ENCODE measurements around the gene PCSK6. TPM values are rescaled to one million over a fixed set of nuclear protein-coding genes. Genes with fewer than 3 reads are reported as not detected.
"Not testable (repeated sequence)": the region's sequence is repeated elsewhere in the genome, so short reads cannot be mapped to it uniquely, and the experiment has no call there.

PCSK6 gene
- total RNA-seq, 4 donors from 2014 or later, result 10.6 to 98.2 (median 12.8) TPM

DNA sequence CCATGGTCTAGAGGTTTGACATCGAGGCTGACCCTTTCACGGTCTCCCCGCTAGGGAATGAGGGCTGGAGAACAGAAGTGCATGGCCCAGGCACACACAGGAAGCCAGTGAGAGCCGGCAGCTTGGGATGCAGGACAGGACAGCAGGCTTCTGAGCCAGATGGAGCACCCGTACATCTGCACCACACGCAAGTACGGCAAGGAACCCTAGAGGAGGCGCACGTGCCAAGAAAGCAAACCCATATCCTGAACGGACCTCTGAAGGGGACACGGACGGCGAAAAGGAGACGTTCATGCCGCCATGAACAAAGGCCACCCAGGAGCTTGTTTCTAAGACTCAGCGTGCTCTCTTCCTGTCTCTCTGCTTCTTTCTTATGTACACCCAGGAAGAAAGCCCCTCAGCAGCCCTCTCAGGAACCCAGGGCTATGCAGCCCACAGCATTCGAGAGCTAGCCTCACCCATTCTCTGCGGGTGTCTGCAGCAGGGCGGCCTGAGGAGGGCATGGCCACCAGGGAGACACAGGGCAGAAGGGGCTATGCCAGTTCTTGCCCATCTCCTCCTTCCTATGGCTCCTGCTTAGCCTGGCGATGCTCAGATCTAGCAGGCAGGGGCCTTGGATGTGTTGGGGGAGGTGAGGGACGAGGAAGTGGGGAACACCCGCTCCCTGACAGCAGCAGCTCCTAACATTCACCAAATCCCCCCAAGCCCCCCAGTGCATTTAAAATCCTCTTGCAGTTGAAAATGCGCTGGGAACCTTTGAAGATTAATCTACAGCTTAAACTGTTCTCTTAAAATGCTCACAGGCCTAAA, 81.3 kb downstream of the PCSK6 start:
- Histone ChIP-seq H3K4me1 (no peaks in the 10 kb centered on the region), H3K9me3 (no peaks in the 10 kb centered on the region), H3K27ac (no peak overlapping the region), H3K27me3 (no peaks in the 10 kb centered on the region), H3K4me3 (no peak overlapping the region), H3K36me3 (no peaks in the 10 kb centered on the region)
- TF ChIP-seq POLR2A (IDR thresholded peaks at IDR 0.05), result no peak
- TF ChIP-seq, protein P1, sequence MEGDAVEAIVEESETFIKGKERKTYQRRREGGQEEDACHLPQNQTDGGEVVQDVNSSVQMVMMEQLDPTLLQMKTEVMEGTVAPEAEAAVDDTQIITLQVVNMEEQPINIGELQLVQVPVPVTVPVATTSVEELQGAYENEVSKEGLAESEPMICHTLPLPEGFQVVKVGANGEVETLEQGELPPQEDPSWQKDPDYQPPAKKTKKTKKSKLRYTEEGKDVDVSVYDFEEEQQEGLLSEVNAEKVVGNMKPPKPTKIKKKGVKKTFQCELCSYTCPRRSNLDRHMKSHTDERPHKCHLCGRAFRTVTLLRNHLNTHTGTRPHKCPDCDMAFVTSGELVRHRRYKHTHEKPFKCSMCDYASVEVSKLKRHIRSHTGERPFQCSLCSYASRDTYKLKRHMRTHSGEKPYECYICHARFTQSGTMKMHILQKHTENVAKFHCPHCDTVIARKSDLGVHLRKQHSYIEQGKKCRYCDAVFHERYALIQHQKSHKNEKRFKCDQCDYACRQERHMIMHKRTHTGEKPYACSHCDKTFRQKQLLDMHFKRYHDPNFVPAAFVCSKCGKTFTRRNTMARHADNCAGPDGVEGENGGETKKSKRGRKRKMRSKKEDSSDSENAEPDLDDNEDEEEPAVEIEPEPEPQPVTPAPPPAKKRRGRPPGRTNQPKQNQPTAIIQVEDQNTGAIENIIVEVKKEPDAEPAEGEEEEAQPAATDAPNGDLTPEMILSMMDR (IDR thresholded peaks at IDR 0.05), result no peak
- no peak for DNase-seq

GRCh38 chr15:101407439-101407838, 82.1 kb downstream of the PCSK6 start:
- Histone ChIP-seq H3K27me3 (no peaks in the 10 kb centered on the region), H3K4me3 (no peak overlapping the region), H3K4me1 (no peaks in the 10 kb centered on the region), H3K9me3 (no peaks in the 10 kb centered on the region), H3K27ac (no peak overlapping the region), H3K36me3 (no peaks in the 10 kb centered on the region)
- TF ChIP-seq POLR2A (IDR thresholded peaks at IDR 0.05), result no peak
- TF ChIP-seq, protein P1 (IDR thresholded peaks at IDR 0.05), result no peak
- no peak for DNase-seq

GRCh38 chr15:101406526-101407195, 82.8 kb downstream of the PCSK6 start:
- Histone ChIP-seq H3K4me3 (no peak overlapping the region), H3K36me3 (no peaks in the 10 kb centered on the region), H3K27me3 (no peaks in the 10 kb centered on the region), H3K4me1 (no peaks in the 10 kb centered on the region), H3K27ac (no peak overlapping the region), H3K9me3 (no peaks in the 10 kb centered on the region)
- TF ChIP-seq POLR2A (IDR thresholded peaks at IDR 0.05), result no peak
- TF ChIP-seq, protein P1 (IDR thresholded peaks at IDR 0.05), result no peak
- no peak for DNase-seq

- no peak for TF ChIP-seq POLR2A (IDR thresholded peaks at IDR 0.05)
- TF ChIP-seq, protein P1 (IDR thresholded peaks at IDR 0.05), result no peak
- no peak for DNase-seq
- Histone ChIP-seq H3K4me3 (no peak overlapping the region), H3K27ac (no peak overlapping the region), H3K9me3 (no peaks in the 10 kb centered on the region), H3K36me3 (no peaks in the 10 kb centered on the region), H3K27me3 (no peaks in the 10 kb centered on the region), H3K4me1 (no peaks in the 10 kb centered on the region)
Observed at GRCh38 chr15:101406036-101406435, 83.5 kb downstream of the PCSK6 start.

DNA sequence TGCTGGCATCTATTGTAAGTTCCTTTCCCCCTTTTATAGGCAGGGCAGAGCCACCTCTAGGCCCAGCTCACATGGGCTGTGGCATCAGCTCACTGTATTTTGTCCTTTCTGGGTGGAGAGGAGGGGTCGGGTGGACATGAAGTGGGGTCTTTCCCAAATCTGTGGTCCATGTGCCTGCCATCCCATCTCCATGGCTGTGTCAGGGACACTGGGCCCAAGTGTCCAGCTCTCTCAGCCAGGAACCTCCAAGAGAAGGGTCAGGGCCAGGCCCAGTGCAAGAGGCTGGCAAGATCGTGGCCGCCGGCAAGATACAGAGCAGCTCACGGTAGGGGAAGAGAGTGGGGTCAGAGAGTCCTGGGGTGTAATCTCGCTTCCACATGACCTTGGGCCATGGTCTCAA, 85.3 kb downstream of the PCSK6 start:
- TF ChIP-seq, protein P1 (IDR thresholded peaks at IDR 0.05), result no peak
- TF ChIP-seq POLR2A (IDR thresholded peaks at IDR 0.05), result no peak
- Histone ChIP-seq H3K27me3 (no peaks in the 10 kb centered on the region), H3K36me3 (no peaks in the 10 kb centered on the region), H3K27ac (no peak overlapping the region), H3K4me3 (no peak overlapping the region), H3K4me1 (no peaks in the 10 kb centered on the region), H3K9me3 (no peaks in the 10 kb centered on the region)
- no peak for DNase-seq

GRCh38 chr15:101402883-101403282, 86.6 kb downstream of the PCSK6 start:
- H3K27ac ChIP-seq, H3K27me3 ChIP-seq, H3K4me3 ChIP-seq, H3K36me3 ChIP-seq, DNase-seq, H3K4me1 ChIP-seq, H3K9me3 ChIP-seq: not testable (repeated sequence)

All from Peyer's patch (tissue), 4 donors.